ENCODE results near the gene KCNS1.

GRCh38 chr20:45096781-45097180 lies 4.1 kb downstream of the KCNS1 start:
- TF ChIP-seq CTCF (optimal IDR thresholded peaks at IDR 0.05 in 1 of 3, IDR thresholded peaks at IDR 0.05 in 1 of 3, conservative IDR thresholded peaks at IDR 0.05 in 1 of 3; ENCODE audit: extremely low read depth in 1 of 3, insufficient read depth in 2 of 3, low read length in 3 of 3) (no peak), EZH2 (IDR thresholded peaks at IDR 0.05; ENCODE audit: low read length) (no peak)
